ENCODE results near the gene S100A1. TPM values are rescaled to one million over a fixed set of nuclear protein-coding genes. Genes with fewer than 3 reads are reported as not detected.

S100A1 gene
- total RNA-seq, 1 experiment from 2014 or later: not detected

GRCh38 chr1:153636312-153636711 is 8.1 kb downstream of the S100A1 start:
- Mint-ChIP-seq H3K9me3 (peaks cover 0 to 3% of the 10 kb centered on the region in 2 experiments; a peak in 1 of 5 replicates), H3K4me3 (peak overlapping the region; percentile 75 to 99; a peak in 3 of 5 replicates), H3K27ac (no peak overlapping the region; a peak in 1 of 7 replicates), H3K36me3 (ENCODE audit: insufficient read depth in 1 of 3, low read depth in 3 of 3) (peaks cover 43 to 71% (median 59%) of the 10 kb centered on the region in 3 experiments), H3K27me3 (ENCODE audit: low read depth) (no peaks in the 10 kb centered on the region), H3K4me1 (peaks cover 13 to 16% of the 10 kb centered on the region in 2 experiments)
- no peaks in the 10 kb centered on the region for H3K27me3 ChIP-seq (ENCODE audit: insufficient read depth, low read length)
- H2BK5ac ChIP-seq (ENCODE audit: insufficient read length, low read length): no peak overlapping the region
- TF ChIP-seq CTCF (conservative IDR thresholded peaks at IDR 0.05): no peak
- H3K79me1 ChIP-seq (ENCODE audit: insufficient read depth, low read depth, low read length, poor library complexity, severe bottlenecking): no peaks in the 10 kb centered on the region
- no peak overlapping the region for H4K8ac ChIP-seq (replicated peaks; ENCODE audit: insufficient read length, low read depth, low read length)
- H3K4me2 ChIP-seq (ENCODE audit: insufficient read depth, insufficient read length, low read length): no peak overlapping the region
- no peaks in the 10 kb centered on the region for H3K9me3 ChIP-seq (ENCODE audit: control insufficient read depth, low read depth, low read length)
- no peak overlapping the region for H4K91ac ChIP-seq (ENCODE audit: insufficient read length, low read depth, low read length)
- H3K56ac ChIP-seq (ENCODE audit: insufficient read length, low read depth, low read length): no peak overlapping the region
- peaks cover 4% of the 10 kb centered on the region; the same call in 1 of the 2 replicates for H3K79me2 ChIP-seq (ENCODE audit: insufficient read depth, low read length)
- H3K23ac ChIP-seq (ENCODE audit: insufficient read length, low read depth, low read length): no peak overlapping the region
- H3K14ac ChIP-seq (ENCODE audit: insufficient read depth, low read length): no peak overlapping the region
- no peak for DNase-seq
- H2BK20ac ChIP-seq (ENCODE audit: low read depth, low read length, poor library complexity, severe bottlenecking): no peak overlapping the region
- H3K9ac ChIP-seq (ENCODE audit: extremely low read depth, insufficient read length, low read length): no peak overlapping the region
- peaks cover 12% of the 10 kb centered on the region for H3K23me2 ChIP-seq (ENCODE audit: insufficient read length, low read depth, low read length, poor library complexity, severe bottlenecking)
- H4K5ac ChIP-seq (ENCODE audit: insufficient read length, low read depth, low read length): no peak overlapping the region
- H2BK15ac ChIP-seq (ENCODE audit: low read depth, low read length): no peak overlapping the region
- no peak overlapping the region for H3K4ac ChIP-seq (ENCODE audit: low read depth, low read length)
- no peak overlapping the region for H2AFZ ChIP-seq (ENCODE audit: low read length)
- no CpG with 5 or more reads among the region's 9 CpGs for WGBS (ENCODE audit: extremely low coverage, insufficient read length, low lambda C conversion rate)
- no peak overlapping the region for H3T11ph ChIP-seq (ENCODE audit: low read length)
- H3K18ac ChIP-seq (ENCODE audit: insufficient read length, low read depth, low read length): no peak overlapping the region
- H4K20me1 ChIP-seq (ENCODE audit: control insufficient read depth, insufficient read depth, insufficient read length): no peaks in the 10 kb centered on the region
- H2BK12ac ChIP-seq (ENCODE audit: insufficient read length, low read depth, low read length): no peak overlapping the region
- H2AK5ac ChIP-seq (ENCODE audit: insufficient read length, low read length): no peak overlapping the region
- no peaks in the 10 kb centered on the region for H3K4me1 ChIP-seq (ENCODE audit: insufficient read depth, low read length)
- no peak overlapping the region for H2BK120ac ChIP-seq (ENCODE audit: low read depth, low read length, poor library complexity, severe bottlenecking)
- no peak overlapping the region for H3K27ac ChIP-seq (ENCODE audit: insufficient read length, low read depth, low read length)

Data from H9 (cell line).